Smooth muscle cell (in vitro differentiated cells): Measurements from ENCODE around the gene ZFYVE26. TPM values are rescaled to one million over a fixed set of nuclear protein-coding genes. Genes with fewer than 3 reads are reported as not detected.

ENCODE experiments used
- DNase-seq: peaks from one replicate; lab custom pipeline; 2025; ENCODE audit not compliant: unreplicated experiment; lab: John Stamatoyannopoulos, UW
- H2AFZ ChIP-seq: fragments of 200-600 bp; sonication (generic); 2 replicates; pipeline ENCODE4 v1.6.0; 2016; ENCODE audit warnings: antibody characterized with exemption, low read depth, mild to moderate bottlenecking
- H3F3A ChIP-seq: fragments of 200-600 bp; sonication (generic); 2 replicates; pipeline ENCODE4 v1.6.0; 2017; ENCODE audit warnings: antibody characterized with exemption, low read depth
- H3K27ac ChIP-seq: fragments of 200-600 bp; sonication (generic); 2 replicates; pipeline ENCODE4 v1.5.1; 2016; ENCODE audit warnings: low read depth, mild to moderate bottlenecking
- H3K27me3 ChIP-seq: fragments of 200-600 bp; sonication (generic); 2 replicates; pipeline ENCODE4 v1.6.1; 2016; ENCODE audit warnings: low read depth, mild to moderate bottlenecking
- H3K36me3 ChIP-seq: fragments of 200-600 bp; sonication (generic); 2 replicates; pipeline ENCODE4 v1.5.1; 2016; ENCODE audit warnings: low read depth
- H3K4me1 ChIP-seq: fragments of 200-600 bp; sonication (generic); 2 replicates; pipeline ENCODE4 v1.5.1; 2016; ENCODE audit warnings: low read depth
- H3K4me2 ChIP-seq: fragments of 200-600 bp; sonication (generic); 2 replicates; pipeline ENCODE4 v1.6.0; 2016; ENCODE audit warnings: mild to moderate bottlenecking
- H3K4me3 ChIP-seq: fragments of 200-600 bp; sonication (generic); 2 replicates; pipeline ENCODE4 v1.5.1; 2016; ENCODE audit warnings: mild to moderate bottlenecking
- H3K79me2 ChIP-seq: fragments of 200-600 bp; sonication (generic); 2 replicates; pipeline ENCODE4 v1.6.0; 2016; ENCODE audit warnings: low read depth, mild to moderate bottlenecking
- H3K9ac ChIP-seq: fragments of 200-600 bp; sonication (generic); 2 replicates; pipeline ENCODE4 v1.6.0; 2016; ENCODE audit warnings: low read depth
- H3K9me3 ChIP-seq: fragments of 200-600 bp; sonication (generic); replicated peaks from 2 replicates; pipeline ENCODE4 v1.5.1; 2016; ENCODE audit warnings: low read depth
- H4K20me1 ChIP-seq: fragments of 200-600 bp; sonication (generic); 2 replicates; pipeline ENCODE4 v1.6.0; 2016; ENCODE audit warnings: low read depth
- CTCF ChIP-seq: fragments of 200-600 bp; sonication (generic); IDR thresholded peaks from 2 replicates; pipeline ENCODE4 v1.5.1; 2017; ENCODE audit warnings: borderline replicate concordance, mild to moderate bottlenecking, antibody characterized with exemption; ENCODE audit not compliant: insufficient read depth, poor library complexity, severe bottlenecking
- WGBS: methylation state at CpG from one replicate; pipeline ENCODE4 v1.1.7; 2016; ENCODE audit warnings: low lambda C conversion rate; 5-methylcytosine and 5-hydroxymethylcytosine counted together
- polyA plus RNA-seq: library from polyadenylated mRNA; unstranded; fragments of >200 nt; fragmentation: Nextera tagmentation; extraction: Ambion mirVana; gene quantifications from 2 replicates; pipeline ENCODE4 v1.2.1, GENCODE V29; 2016
- total RNA-seq: library from RNA; depleted of rRNA; stranded (reverse); fragments of >200 nt; gene quantifications from 2 replicates; pipeline ENCODE4 v1.2.3, GENCODE V29; 2014

ZFYVE26 gene
- total and polyA plus RNA-seq, 2 experiments from 2014 or later = 4.5 to 42.7 TPM

- H3K4me2 ChIP-seq = peak overlapping the region; percentile 91
- peaks cover 16% of the 10 kb centered on the region for H3K4me1 ChIP-seq
- H3K27me3 ChIP-seq = no peaks in the 10 kb centered on the region
- peaks cover 12% of the 10 kb centered on the region for H3K79me2 ChIP-seq
- no peaks in the 10 kb centered on the region for H3K36me3 ChIP-seq
- H3F3A ChIP-seq = no peaks in the 10 kb centered on the region
- WGBS = 11% methylated on average over 14 of the region's 14 CpGs
- no peak for DNase-seq
- no peaks in the 10 kb centered on the region for H3K9me3 ChIP-seq
- H4K20me1 ChIP-seq = no peaks in the 10 kb centered on the region
- peak overlapping the region; percentile 95 for H2AFZ ChIP-seq
- H3K9ac ChIP-seq = peak overlapping the region; percentile 86
- TF ChIP-seq CTCF = no peak
- peak overlapping the region; percentile 73 for H3K27ac ChIP-seq
- peak overlapping the region; percentile 84 for H3K4me3 ChIP-seq
Observed at GRCh38 chr14:67815573-67816225, 691 bp downstream of the ZFYVE26 start.

- no peaks in the 10 kb centered on the region for H3K36me3 ChIP-seq
- no peaks in the 10 kb centered on the region for H4K20me1 ChIP-seq
- no peak for DNase-seq
- H3F3A ChIP-seq = no peaks in the 10 kb centered on the region
- 89% methylated on average over 2 of the region's 2 CpGs for WGBS
- no peak overlapping the region for H3K27ac ChIP-seq
- H3K9me3 ChIP-seq = no peaks in the 10 kb centered on the region
- peaks cover 12% of the 10 kb centered on the region for H3K79me2 ChIP-seq
- no peak overlapping the region for H3K9ac ChIP-seq
- H3K27me3 ChIP-seq = no peaks in the 10 kb centered on the region
- H3K4me3 ChIP-seq = peak overlapping the region; percentile 84
- H2AFZ ChIP-seq = no peak overlapping the region
- TF ChIP-seq CTCF = no peak
- H3K4me1 ChIP-seq = peaks cover 16% of the 10 kb centered on the region
- H3K4me2 ChIP-seq = peak overlapping the region; percentile 91
Observed at GRCh38 chr14:67814821-67815220, 1.6 kb downstream of the ZFYVE26 start.

GRCh38 chr14:67806246-67806645 lies 10.1 kb downstream of the ZFYVE26 start:
- H3K36me3 ChIP-seq = peaks cover 26% of the 10 kb centered on the region
- no peak overlapping the region for H3K4me2 ChIP-seq
- H3K4me1 ChIP-seq = no peaks in the 10 kb centered on the region
- H3K79me2 ChIP-seq = no peaks in the 10 kb centered on the region
- no peaks in the 10 kb centered on the region for H3K27me3 ChIP-seq
- no peak for TF ChIP-seq CTCF
- no peaks in the 10 kb centered on the region for H3F3A ChIP-seq
- H4K20me1 ChIP-seq = no peaks in the 10 kb centered on the region
- 66% methylated on average over 3 of the region's 3 CpGs for WGBS
- H3K9ac ChIP-seq = no peak overlapping the region
- H3K27ac ChIP-seq = peak overlapping the region; percentile 23
- H3K4me3 ChIP-seq = no peak overlapping the region
- DNase-seq = no peak
- no peak overlapping the region for H2AFZ ChIP-seq
- no peaks in the 10 kb centered on the region for H3K9me3 ChIP-seq

- Histone ChIP-seq H2AFZ (no peak overlapping the region), H3K9me3 (no peaks in the 10 kb centered on the region), H3F3A (no peaks in the 10 kb centered on the region), H3K79me2 (no peaks in the 10 kb centered on the region), H3K27me3 (no peaks in the 10 kb centered on the region), H4K20me1 (no peaks in the 10 kb centered on the region), H3K36me3 (peaks cover 31% of the 10 kb centered on the region), H3K27ac (no peak overlapping the region), H3K4me2 (no peak overlapping the region), H3K9ac (no peak overlapping the region), H3K4me1 (no peaks in the 10 kb centered on the region), H3K4me3 (no peak overlapping the region)
- DNase-seq = no peak
- TF ChIP-seq CTCF = no peak
- 97% methylated on average over 4 of the region's 4 CpGs for WGBS
Observed at GRCh38 chr14:67800743-67801142, 15.6 kb downstream of the ZFYVE26 start.
